Neuronal stem cell (in vitro differentiated cells): ENCODE measurements around the gene SLFN12L.
"Not testable (repeated sequence)": the region's sequence is repeated elsewhere in the genome, so short reads cannot be mapped to it uniquely, and the experiment has no call there.

Source experiments
- DNase-seq: peaks from one replicate; pipeline ENCODE4 v3.0.0-alpha.2; 2013; ENCODE audit warnings: low spot score
- H2AFZ ChIP-seq: one replicate; pipeline ENCODE4 v1.6.1; 2013; ENCODE audit warnings: mild to moderate bottlenecking, low read length, inconsistent platforms
- H2AK5ac ChIP-seq: 2 replicates; pipeline ENCODE4 v1.6.1; 2013; ENCODE audit warnings: low read depth, mild to moderate bottlenecking, inconsistent platforms, low read length, moderate library complexity, mixed read lengths
- H2BK120ac ChIP-seq: 2 replicates; pipeline ENCODE4 v1.6.1; 2013; ENCODE audit warnings: low read depth, mild to moderate bottlenecking, inconsistent platforms, low read length, moderate library complexity, mixed read lengths
- H2BK12ac ChIP-seq: one replicate; pipeline ENCODE4 v1.6.1; 2013; ENCODE audit warnings: low read length, inconsistent platforms
- H2BK15ac ChIP-seq: 2 replicates; pipeline ENCODE4 v1.6.1; 2013; ENCODE audit warnings: mild to moderate bottlenecking, low read length, inconsistent platforms, mixed read lengths
- H2BK5ac ChIP-seq: one replicate; pipeline ENCODE4 v1.6.1; 2013; ENCODE audit warnings: inconsistent platforms, mild to moderate bottlenecking, low read length, moderate library complexity
- H3K14ac ChIP-seq: one replicate; pipeline ENCODE4 v1.6.1; 2013; ENCODE audit warnings: low read length, inconsistent platforms
- H3K18ac ChIP-seq: 2 replicates; pipeline ENCODE4 v1.6.1; 2013; ENCODE audit warnings: low read length, inconsistent platforms
- H3K23ac ChIP-seq: 2 replicates; pipeline ENCODE4 v1.6.1; 2013; ENCODE audit warnings: low read depth, mild to moderate bottlenecking, mixed read lengths, low read length, inconsistent platforms; ENCODE audit not compliant: poor library complexity
- H3K27ac ChIP-seq: replicated peaks from 3 replicates; pipeline ENCODE4 v1.5.1; 2013; ENCODE audit warnings: low read length, inconsistent platforms
- H3K27me3 ChIP-seq, 3 experiments: 2 replicates each; pipeline ENCODE4 v1.6.1; 2013; ENCODE audit warnings: low read length in 3 of 3, mild to moderate bottlenecking in 2 of 3, inconsistent platforms in 1 of 3, low read depth in 1 of 3, mixed read lengths in 1 of 3, moderate library complexity in 1 of 3; ENCODE audit not compliant: control insufficient read depth in 3 of 3, insufficient read depth in 3 of 3
- H3K36me3 ChIP-seq, 2 donors: replicated peaks in 1 of 2; 2 replicates each; pipeline ENCODE4 v1.6.1; 2013; ENCODE audit warnings: low read length in 2 of 2; ENCODE audit not compliant: control insufficient read depth in 2 of 2, insufficient read depth in 2 of 2
- H3K4ac ChIP-seq: 2 replicates; pipeline ENCODE4 v1.6.1; 2013; ENCODE audit warnings: inconsistent platforms, mild to moderate bottlenecking, low read length, moderate library complexity
- H3K4me1 ChIP-seq, 2 donors: 1 replicate in 1 of 2; 2 replicates in 1 of 2; pipeline ENCODE4 v1.6.1; 2013; ENCODE audit warnings: low read length in 2 of 2, low read depth in 1 of 2; ENCODE audit not compliant: control insufficient read depth in 2 of 2, insufficient read depth in 1 of 2
- H3K4me2 ChIP-seq: one replicate; pipeline ENCODE4 v1.6.1; 2013; ENCODE audit warnings: mild to moderate bottlenecking, low read length, inconsistent platforms; ENCODE audit not compliant: insufficient read depth, poor library complexity, severe bottlenecking
- H3K4me3 ChIP-seq, 2 donors: 2 replicates each; pipeline ENCODE4 v1.5.1; 2013; ENCODE audit warnings: low read length in 2 of 2, mild to moderate bottlenecking in 2 of 2, inconsistent platforms in 1 of 2, moderate library complexity in 1 of 2
- H3K79me1 ChIP-seq: one replicate; pipeline ENCODE4 v1.6.1; 2013; ENCODE audit warnings: low read depth, mild to moderate bottlenecking, inconsistent platforms, low read length, moderate library complexity
- H3K9ac ChIP-seq: one replicate; pipeline ENCODE4 v1.6.1; 2013; ENCODE audit warnings: mild to moderate bottlenecking, low read depth, low read length, inconsistent platforms; ENCODE audit not compliant: poor library complexity
- H3K9me3 ChIP-seq, 2 donors: replicated peaks in 1 of 2; 2 replicates each; pipeline versions ENCODE3 to v1.6.1; 2013; ENCODE audit warnings: low read length in 2 of 2, mild to moderate bottlenecking in 2 of 2, inconsistent platforms in 1 of 2, low read depth in 1 of 2, mixed read lengths in 1 of 2, moderate library complexity in 1 of 2; ENCODE audit not compliant: control insufficient read depth in 2 of 2, insufficient read depth in 1 of 2
- H4K8ac ChIP-seq: one replicate; pipeline ENCODE4 v1.6.1; 2013; ENCODE audit warnings: low read depth, mild to moderate bottlenecking, inconsistent platforms, low read length, moderate library complexity
- H4K91ac ChIP-seq: one replicate; pipeline ENCODE4 v1.6.1; 2013; ENCODE audit warnings: low read length, low read depth, mild to moderate bottlenecking, inconsistent platforms; ENCODE audit not compliant: poor library complexity
- WGBS, 2 donors: extraction: QIAGEN DNeasy Blood & Tissue Kit; methylation state at CpG; one replicate each; pipeline ENCODE4 v1.1.7; 2013; ENCODE audit warnings: missing lambda C conversion rate in 2 of 2, mixed read lengths in 1 of 2; ENCODE audit not compliant: insufficient read length in 2 of 2, insufficient replicate concordance in 1 of 2; ENCODE audit errors: extremely low coverage in 2 of 2; 5-methylcytosine and 5-hydroxymethylcytosine counted together

SLFN12L gene

GRCh38 chr17:35568561-35568960, 31.1 kb upstream of the SLFN12L start:
- H3K79me1 ChIP-seq, result peaks cover 2% of the 10 kb centered on the region
- H3K36me3 ChIP-seq, result peaks cover 1 to 14% of the 10 kb centered on the region in 2 donors
- H3K4ac ChIP-seq, result no peak overlapping the region
- WGBS, 2 donors, result no CpG with 5 or more reads among the region's 15 CpGs
- H2BK15ac ChIP-seq, result no peak overlapping the region
- H3K4me1 ChIP-seq, result peaks cover 3 to 11% of the 10 kb centered on the region in 2 donors
- no peak overlapping the region for H2BK5ac ChIP-seq
- H4K8ac ChIP-seq, result no peak overlapping the region
- peak overlapping the region; percentile 88 to 90 for H3K4me3 ChIP-seq
- no peak overlapping the region for H3K27ac ChIP-seq
- no peak for DNase-seq
- H3K27me3 ChIP-seq, result peaks cover 0 to 17% (median 0%) of the 10 kb centered on the region in 3 experiments
- H3K9ac ChIP-seq, result no peak overlapping the region
- H3K4me2 ChIP-seq, result peak overlapping the region; percentile 75
- H3K23ac ChIP-seq, result no peak overlapping the region
- no peak overlapping the region for H2BK12ac ChIP-seq
- H2AFZ ChIP-seq, result peak overlapping the region; percentile 86
- H3K18ac ChIP-seq, result no peak overlapping the region
- no peak overlapping the region for H4K91ac ChIP-seq
- H3K9me3 ChIP-seq, result no peaks in the 10 kb centered on the region
- H2AK5ac ChIP-seq, result no peak overlapping the region
- no peak overlapping the region for H2BK120ac ChIP-seq
- H3K14ac ChIP-seq, result no peak overlapping the region

- no peak for DNase-seq
- Histone ChIP-seq H3K9ac (no peak overlapping the region), H3K4ac (no peak overlapping the region), H2BK15ac (no peak overlapping the region), H3K18ac (no peak overlapping the region), H4K91ac (no peak overlapping the region), H4K8ac (no peak overlapping the region), H2BK5ac (no peak overlapping the region), H2AFZ (peak overlapping the region; percentile 50), H3K14ac (no peak overlapping the region), H2BK120ac (no peak overlapping the region), H3K4me3 (peak overlapping the region; percentile 63 to 88), H3K79me1 (peaks cover 2% of the 10 kb centered on the region), H3K23ac (no peak overlapping the region), H3K27ac (no peak overlapping the region), H3K4me1 (peaks cover 3 to 11% of the 10 kb centered on the region in 2 donors), H3K27me3 (peaks cover 0 to 21% (median 0%) of the 10 kb centered on the region in 3 experiments), H2BK12ac (no peak overlapping the region), H3K9me3 (no peaks in the 10 kb centered on the region), H3K4me2 (peak overlapping the region; percentile 38), H2AK5ac (no peak overlapping the region), H3K36me3 (peaks cover 0 to 6% of the 10 kb centered on the region in 2 donors)
- 100% methylated on average over 1 of the region's 11 CpGs for WGBS, 2 donors
Observed at GRCh38 chr17:35566968-35567367, 29.5 kb upstream of the SLFN12L start.

- H3K27me3 ChIP-seq, result peaks cover 0 to 21% (median 0%) of the 10 kb centered on the region in 3 experiments
Observed at GRCh38 chr17:35563181-35563580, 25.7 kb upstream of the SLFN12L start.

GRCh38 chr17:35560703-35561102, 23.2 kb upstream of the SLFN12L start, which contains the start of gene SLFN14:
Gene SLFN14, minus strand, starts transcription at chr17:35560819. Its CDS starts 2,757 bp downstream, at chr17:35558062.
- Histone ChIP-seq H2BK120ac (no peak within 1 kb of the TSS), H3K36me3 (no peaks in the 10 kb centered on the region), H4K91ac (no peak within 1 kb of the TSS), H3K9me3 (no peaks in the 10 kb centered on the region), H3K4ac (no peak within 1 kb of the TSS), H3K18ac (no peak within 1 kb of the TSS), H2AFZ (no peak within 1 kb of the TSS), H3K14ac (no peak within 1 kb of the TSS), H2BK12ac (no peak within 1 kb of the TSS), H2BK15ac (no peak within 1 kb of the TSS), H3K4me1 (no peaks in the 10 kb centered on the region), H2AK5ac (no peak within 1 kb of the TSS), H3K27me3 (peaks cover 0 to 28% (median 0%) of the 10 kb centered on the region in 3 experiments), H3K79me1 (no peaks in the 10 kb centered on the region), H3K9ac (no peak within 1 kb of the TSS), H4K8ac (no peak within 1 kb of the TSS), H3K27ac (no peak within 1 kb of the TSS), H3K4me3 (no peak within 1 kb of the TSS), H3K23ac (no peak within 1 kb of the TSS), H2BK5ac (no peak within 1 kb of the TSS), H3K4me2 (no peak within 1 kb of the TSS)
- WGBS, 2 donors, result no CpG with 5 or more reads among the region's 3 CpGs
- DNase-seq, result no peak

More at GRCh38 chr17:35563181-35563580, 25.7 kb upstream of the SLFN12L start:
- not testable (repeated sequence) for H3K4me2 ChIP-seq, H3K18ac ChIP-seq, H2AFZ ChIP-seq, H2BK12ac ChIP-seq, H3K9ac ChIP-seq, H3K79me1 ChIP-seq, H3K4me3 ChIP-seq, H4K8ac ChIP-seq, H2AK5ac ChIP-seq, H3K23ac ChIP-seq, H2BK5ac ChIP-seq, H3K4ac ChIP-seq, H4K91ac ChIP-seq, H3K4me1 ChIP-seq, H3K9me3 ChIP-seq, H3K27ac ChIP-seq, DNase-seq, H3K14ac ChIP-seq, H2BK15ac ChIP-seq, H2BK120ac ChIP-seq, H3K36me3 ChIP-seq
- WGBS, 2 donors, result no CpG with 5 or more reads among the region's 16 CpGs
